Embryonic facial prominence (tissue), 1 donor: Measurements from ENCODE around the gene CDHR4.
"Not testable (repeated sequence)": the region's sequence is repeated elsewhere in the genome, so short reads cannot be mapped to it uniquely, and the experiment has no call there.

Source experiments
- DNase-seq: peaks from one replicate; pipeline ENCODE4 v3.0.0-alpha.2; 2016; ENCODE audit errors: extremely low spot score

The CDHR4 gene

GRCh38 chr3:49804141-49805041, 4.7 kb upstream of the CDHR4 start:
- DNase-seq: no peak

GRCh38 chr3:49803465-49804140, 3.9 kb upstream of the CDHR4 start:
- peak; percentile 18 for DNase-seq

DNA sequence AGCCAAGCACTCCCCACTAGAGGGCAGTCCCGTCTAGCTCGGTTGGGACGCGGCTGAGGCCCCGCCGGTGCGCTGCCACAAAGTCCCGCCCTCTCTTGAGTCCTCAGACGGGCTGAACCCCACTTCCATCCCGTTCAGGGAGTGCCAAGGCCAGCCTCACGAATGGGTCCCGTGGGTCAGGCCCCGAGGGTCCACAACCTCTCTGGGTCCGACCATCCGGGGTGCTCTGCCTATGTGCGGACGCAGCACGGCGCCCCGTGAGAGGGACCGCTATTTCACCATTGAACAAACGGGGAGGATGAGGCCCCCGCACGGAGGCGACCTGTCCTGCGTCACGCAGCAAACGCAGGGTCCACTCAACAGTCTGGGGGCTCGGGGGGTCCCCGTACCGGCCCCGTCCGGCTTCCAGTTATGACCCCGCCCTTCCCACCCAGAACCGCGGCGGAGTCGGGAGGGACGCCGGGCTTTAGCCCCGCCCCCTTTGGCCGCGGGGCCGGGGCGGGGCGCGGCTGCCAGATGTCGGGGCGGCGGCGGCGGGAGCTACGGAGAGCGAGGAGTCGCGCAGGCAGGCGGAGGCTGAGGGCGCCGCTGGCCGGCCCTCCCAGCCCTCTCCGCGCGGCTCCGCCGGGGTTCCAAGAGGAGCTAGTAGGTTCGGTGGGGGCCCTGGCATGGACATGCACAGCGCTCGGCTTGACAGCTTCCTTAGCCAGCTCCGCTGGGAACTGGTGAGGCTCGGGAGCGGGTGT, 3.2 kb upstream of the CDHR4 start, which contains the start of gene INKA1:
Gene INKA1 (plus strand): TSS at position 543 of the 746 bp plus-strand sequence. CDS start 132 bp downstream, at position 675.
- peak; percentile 73 for DNase-seq

GRCh38 chr3:49801160-49801559, 1.5 kb upstream of the CDHR4 start:
- no peak for DNase-seq

DNA sequence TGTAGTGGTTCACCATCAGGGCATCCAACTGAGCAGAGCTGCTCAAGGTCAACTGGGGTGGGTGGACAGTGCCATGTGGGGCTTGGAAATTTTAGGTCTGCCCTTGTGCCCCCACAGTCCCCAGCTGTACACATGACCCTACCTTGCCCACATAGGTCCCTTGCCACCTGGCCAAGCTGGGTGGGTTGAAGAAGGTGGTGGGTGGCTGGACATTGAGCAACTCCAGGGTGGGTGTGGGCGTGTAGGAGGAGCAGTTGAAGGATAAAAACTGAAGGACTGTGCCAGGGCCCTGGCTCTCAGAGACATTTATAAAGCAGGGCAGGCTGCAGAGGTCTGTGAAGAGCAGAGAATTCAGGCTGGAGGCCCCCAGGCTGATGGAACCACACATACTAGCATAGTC, 568 bp downstream of the CDHR4 start:
- DNase-seq: no peak

- DNase-seq: no peak
These were observed 4.5 kb downstream of the CDHR4 start for GRCh38 chr3:49794926-49795905.

DNA sequence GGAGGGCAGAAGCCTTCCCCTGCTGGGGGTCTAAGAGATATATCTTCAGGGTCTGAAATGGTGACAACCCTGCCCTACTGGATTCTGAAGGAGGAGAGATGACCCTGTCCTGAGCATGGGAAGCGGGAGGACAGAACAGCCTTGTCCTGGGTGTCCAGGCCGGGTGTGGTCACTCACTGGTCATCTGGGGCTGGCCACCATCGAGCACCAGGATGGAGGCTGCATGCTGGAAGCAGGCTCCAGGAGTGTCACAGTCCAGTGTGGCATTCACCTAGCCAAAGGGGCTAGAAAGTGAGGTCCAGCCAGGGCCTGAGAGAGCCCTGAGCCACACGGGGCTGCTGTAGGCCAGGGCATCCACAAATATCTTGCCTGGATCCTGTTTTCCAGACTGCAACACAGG, 5.2 kb downstream of the CDHR4 start:
- DNase-seq: no peak

GRCh38 chr3:49793486-49794085, 6.1 kb downstream of the CDHR4 start:
- DNase-seq: no peak

- no peak for DNase-seq
These were observed 7.1 kb downstream of the CDHR4 start for GRCh38 chr3:49792371-49793150.

GRCh38 chr3:49791571-49791970, 8.1 kb downstream of the CDHR4 start:
- DNase-seq: no peak

DNA sequence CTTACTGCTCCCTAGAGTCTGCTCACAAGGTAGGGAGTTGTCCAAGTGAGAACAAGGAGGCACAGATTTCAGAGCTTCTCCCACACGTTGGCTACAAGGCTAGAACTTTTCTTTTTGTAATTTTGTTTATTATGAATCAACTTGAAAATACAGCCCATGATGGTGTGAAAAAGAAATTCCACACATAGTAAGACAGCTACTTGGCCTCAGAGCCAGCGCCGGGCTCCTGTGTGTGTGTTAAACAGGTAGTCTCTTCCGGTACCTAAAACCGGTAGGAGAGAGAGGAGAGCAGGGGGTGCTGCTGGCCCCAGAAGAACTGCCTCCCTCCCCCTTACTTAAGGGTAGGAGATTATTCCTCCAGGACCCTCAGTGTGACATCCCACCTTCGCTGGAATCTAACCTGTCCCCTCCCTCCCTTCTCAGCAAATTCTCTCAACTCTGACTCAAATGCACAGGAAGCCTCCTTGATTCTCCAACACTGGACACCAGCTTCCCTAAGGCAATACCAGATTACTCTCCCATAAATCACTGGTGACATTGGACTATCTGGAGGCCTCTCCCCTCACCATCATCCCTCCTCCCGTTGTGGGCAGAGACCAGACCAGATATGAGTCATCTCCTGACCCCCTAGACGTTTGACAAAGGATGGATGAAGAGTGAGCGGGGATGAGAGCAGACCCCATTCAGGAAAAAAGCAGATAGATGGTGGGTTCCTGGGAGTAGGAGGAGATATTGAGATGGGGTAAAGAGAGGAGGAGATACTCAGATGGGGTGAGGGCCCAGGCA, 8.9 kb downstream of the CDHR4 start:
- DNase-seq: no peak

- DNase-seq: no peak
These were observed 11.6 kb downstream of the CDHR4 start for GRCh38 chr3:49788056-49788455.

- DNase-seq: no peak
These were observed 12.1 kb downstream of the CDHR4 start for GRCh38 chr3:49787536-49787935.

DNA sequence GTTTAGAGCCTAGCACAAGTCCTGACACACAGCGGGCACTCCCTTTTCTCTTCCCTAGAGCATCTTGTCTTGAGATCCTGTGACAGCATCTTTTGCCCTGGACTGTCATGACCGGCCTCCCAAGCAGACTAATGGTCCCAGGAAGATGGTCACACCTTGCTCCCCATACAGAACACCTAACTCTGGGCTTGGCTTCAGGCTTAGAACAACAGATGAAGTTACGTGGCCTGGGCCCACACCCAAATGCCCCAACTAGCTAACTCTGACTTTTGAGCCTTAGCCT, 12.6 kb downstream of the CDHR4 start:
- no peak for DNase-seq

DNA sequence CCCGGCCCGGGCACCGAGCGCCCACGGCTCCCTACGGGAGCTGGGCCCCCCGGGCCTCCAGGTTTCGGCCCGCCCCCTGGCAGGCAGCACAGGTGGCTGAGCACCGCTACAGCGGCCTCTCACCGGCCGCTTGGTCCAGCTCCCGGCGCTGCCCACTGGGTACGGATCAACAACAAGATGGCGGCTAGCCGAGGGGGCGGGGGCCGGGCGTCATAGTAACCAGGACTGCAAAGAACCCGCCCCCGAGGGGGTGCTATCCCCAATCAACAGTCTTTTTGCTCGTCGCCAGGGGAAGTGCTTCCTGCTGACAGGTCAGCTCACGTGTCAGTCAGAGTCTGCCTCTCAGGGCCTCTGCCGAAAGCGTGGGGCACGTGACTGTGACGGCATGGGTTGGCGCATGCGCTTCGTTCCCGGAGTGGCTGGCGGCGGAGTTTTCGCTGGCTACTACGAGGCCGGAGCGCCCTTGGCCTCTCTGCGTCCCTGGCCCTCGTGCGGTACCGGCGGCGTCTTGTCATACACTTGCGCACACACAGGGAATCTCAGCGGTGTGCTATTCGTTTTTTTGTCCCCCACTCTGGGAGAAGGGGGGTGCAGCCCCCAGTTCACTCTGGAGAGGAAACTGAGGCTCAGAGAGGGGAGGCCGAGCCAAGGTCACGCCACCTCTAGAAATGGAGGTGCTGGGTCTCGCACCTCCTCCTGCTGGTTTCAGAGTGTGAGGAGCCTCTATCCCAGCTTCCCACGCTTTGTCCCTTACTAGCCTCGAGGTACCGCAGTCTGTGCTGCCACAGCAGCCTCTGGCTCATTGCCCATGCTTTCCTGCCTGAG, 13.1 kb downstream of the CDHR4 start, which contains the start of gene IP6K1:
Gene IP6K1 (minus strand): TSS at position 186 of the 825 bp plus-strand sequence. CDS start 38,502 bp downstream, outside the sequence.
- DNase-seq: peak; percentile 98

DNA sequence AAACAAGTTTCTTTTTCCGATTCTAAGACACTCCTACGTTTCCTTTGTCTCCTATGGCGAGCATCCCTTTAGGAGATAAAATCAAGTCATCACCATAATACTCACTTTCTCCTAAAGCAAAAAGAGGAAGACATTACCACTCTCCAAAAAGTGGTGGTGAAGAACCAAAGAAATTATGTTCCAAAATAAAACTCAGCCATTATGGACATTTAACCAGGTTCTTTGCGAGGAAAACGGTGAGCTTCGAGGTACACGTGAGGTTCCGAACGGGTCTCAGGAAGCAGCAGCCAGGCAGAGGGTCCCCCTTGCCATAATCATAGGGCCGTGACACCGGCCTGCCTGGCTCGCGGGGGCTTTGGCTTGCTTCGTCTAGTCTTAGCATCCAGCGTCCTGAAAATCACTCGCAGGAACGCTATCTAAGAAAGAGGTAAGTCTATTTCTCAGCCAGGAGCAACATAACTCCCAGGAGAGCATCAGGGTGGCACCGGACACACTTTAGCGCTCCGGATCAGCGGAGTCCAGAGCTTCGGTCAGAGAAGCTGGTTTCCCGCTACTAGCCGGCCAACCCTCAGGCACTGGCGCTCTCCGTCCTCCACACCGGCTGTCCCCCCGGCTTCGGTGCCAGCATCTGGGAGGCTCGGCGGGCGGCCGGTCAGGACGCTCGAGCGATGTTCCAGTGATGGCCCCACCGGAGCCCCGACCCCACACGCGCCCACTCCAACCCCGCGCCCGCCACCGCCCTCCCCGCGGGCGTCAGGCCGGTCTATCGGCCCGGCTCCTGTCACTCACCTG, 13.9 kb downstream of the CDHR4 start:
- no peak for DNase-seq

DNA sequence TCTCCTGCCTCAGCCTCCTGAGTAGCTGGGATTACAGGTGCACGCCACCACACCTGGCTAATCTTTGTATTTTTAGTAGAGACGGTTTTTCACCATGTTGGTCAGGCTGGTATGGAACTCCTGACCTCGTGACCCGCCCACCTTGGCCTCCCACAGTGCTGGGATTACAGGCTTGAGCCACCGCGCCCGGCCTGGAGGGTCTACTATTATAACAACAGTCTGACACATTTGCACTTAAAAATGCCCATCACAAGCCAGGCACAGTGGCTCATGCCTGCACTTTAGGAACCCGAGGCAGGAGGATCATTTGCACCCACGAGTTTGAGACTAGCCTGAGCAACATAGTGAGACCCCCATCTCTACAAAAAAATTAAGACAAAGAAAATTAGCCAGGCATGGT, 17.4 kb downstream of the CDHR4 start:
- DNase-seq: not testable (repeated sequence)
